Measurements from ENCODE around the gene TFB2M.

The TFB2M gene

GRCh38 chr1:246518456-246519205 lies 47.4 kb downstream of the TFB2M start:
- H3K9ac ChIP-seq (ENCODE audit: low read depth in 1 of 2, low read length in 2 of 2): no peak overlapping the region
- no peak overlapping the region for H3K4me3 ChIP-seq (ENCODE audit: low read length in 2 of 2)

GRCh38 chr1:246517391-246517790 lies 48.7 kb downstream of the TFB2M start:
- Histone ChIP-seq H3K4me1 (ENCODE audit: control insufficient read depth in 2 of 2, insufficient read depth in 2 of 2, low read length in 2 of 2) (no peaks in the 10 kb centered on the region), H3K36me3 (ENCODE audit: control insufficient read depth in 2 of 2, insufficient read depth in 2 of 2, low read length in 2 of 2) (no peaks in the 10 kb centered on the region), H3K9ac (ENCODE audit: low read depth in 1 of 2, low read length in 2 of 2) (no peak overlapping the region), H3K27ac (ENCODE audit: low read depth in 2 of 2, low read length in 2 of 2) (no peak overlapping the region), H3K9me3 (ENCODE audit: control insufficient read depth in 2 of 2, low read length in 2 of 2) (peaks cover 5 to 6% of the 10 kb centered on the region in 2 donors), H3K4me3 (ENCODE audit: low read length in 2 of 2) (no peak overlapping the region), H3K27me3 (ENCODE audit: control insufficient read depth in 2 of 2, insufficient read depth in 2 of 2, low read length in 2 of 2) (no peaks in the 10 kb centered on the region)

More at GRCh38 chr1:246518456-246519205, 47.4 kb downstream of the TFB2M start:
- Histone ChIP-seq H3K4me1 (ENCODE audit: control insufficient read depth in 2 of 2, insufficient read depth in 2 of 2, low read length in 2 of 2) (no peaks in the 10 kb centered on the region), H3K9me3 (ENCODE audit: control insufficient read depth in 2 of 2, low read length in 2 of 2) (peaks cover 5 to 6% of the 10 kb centered on the region in 2 donors), H3K27me3 (ENCODE audit: control insufficient read depth in 2 of 2, insufficient read depth in 2 of 2, low read length in 2 of 2) (no peaks in the 10 kb centered on the region), H3K27ac (ENCODE audit: low read depth in 2 of 2, low read length in 2 of 2) (no peak overlapping the region), H3K36me3 (ENCODE audit: control insufficient read depth in 2 of 2, insufficient read depth in 2 of 2, low read length in 2 of 2) (no peaks in the 10 kb centered on the region)

GRCh38 chr1:246516126-246516525 lies 49.9 kb downstream of the TFB2M start:
- H3K27ac ChIP-seq (ENCODE audit: low read depth in 2 of 2, low read length in 2 of 2): no peak overlapping the region
- no peaks in the 10 kb centered on the region for H3K27me3 ChIP-seq (ENCODE audit: control insufficient read depth in 2 of 2, insufficient read depth in 2 of 2, low read length in 2 of 2)
- H3K4me3 ChIP-seq (ENCODE audit: low read length in 2 of 2): no peak overlapping the region
- H3K36me3 ChIP-seq (ENCODE audit: control insufficient read depth in 2 of 2, insufficient read depth in 2 of 2, low read length in 2 of 2): no peaks in the 10 kb centered on the region
- H3K4me1 ChIP-seq (ENCODE audit: control insufficient read depth in 2 of 2, insufficient read depth in 2 of 2, low read length in 2 of 2): no peaks in the 10 kb centered on the region
- peaks cover 5 to 6% of the 10 kb centered on the region in 2 donors for H3K9me3 ChIP-seq (ENCODE audit: control insufficient read depth in 2 of 2, low read length in 2 of 2)
- no peak overlapping the region for H3K9ac ChIP-seq (ENCODE audit: low read depth in 1 of 2, low read length in 2 of 2)

- H3K27me3 ChIP-seq (ENCODE audit: control insufficient read depth in 2 of 2, insufficient read depth in 2 of 2, low read length in 2 of 2): no peaks in the 10 kb centered on the region
- no peak overlapping the region for H3K9ac ChIP-seq (ENCODE audit: low read depth in 1 of 2, low read length in 2 of 2)
- H3K4me1 ChIP-seq (ENCODE audit: control insufficient read depth in 2 of 2, insufficient read depth in 2 of 2, low read length in 2 of 2): no peaks in the 10 kb centered on the region
- H3K9me3 ChIP-seq (ENCODE audit: control insufficient read depth in 2 of 2, low read length in 2 of 2): peaks cover 5 to 6% of the 10 kb centered on the region in 2 donors
- no peak overlapping the region for H3K4me3 ChIP-seq (ENCODE audit: low read length in 2 of 2)
- H3K36me3 ChIP-seq (ENCODE audit: control insufficient read depth in 2 of 2, insufficient read depth in 2 of 2, low read length in 2 of 2): no peaks in the 10 kb centered on the region
- no peak overlapping the region for H3K27ac ChIP-seq (ENCODE audit: low read depth in 2 of 2, low read length in 2 of 2)
Observed at GRCh38 chr1:246515390-246516005, 50.6 kb downstream of the TFB2M start.

- Histone ChIP-seq H3K27ac (ENCODE audit: low read depth in 2 of 2, low read length in 2 of 2) (no peak overlapping the region), H3K27me3 (ENCODE audit: control insufficient read depth in 2 of 2, insufficient read depth in 2 of 2, low read length in 2 of 2) (no peaks in the 10 kb centered on the region), H3K36me3 (ENCODE audit: control insufficient read depth in 2 of 2, insufficient read depth in 2 of 2, low read length in 2 of 2) (no peaks in the 10 kb centered on the region), H3K4me3 (ENCODE audit: low read length in 2 of 2) (no peak overlapping the region), H3K9ac (ENCODE audit: low read depth in 1 of 2, low read length in 2 of 2) (no peak overlapping the region), H3K9me3 (ENCODE audit: control insufficient read depth in 2 of 2, low read length in 2 of 2) (peaks cover 5 to 6% of the 10 kb centered on the region in 2 donors), H3K4me1 (ENCODE audit: control insufficient read depth in 2 of 2, insufficient read depth in 2 of 2, low read length in 2 of 2) (no peaks in the 10 kb centered on the region)
Observed at GRCh38 chr1:246513619-246514343, 52.3 kb downstream of the TFB2M start.

GRCh38 chr1:246513041-246513440 lies 53.0 kb downstream of the TFB2M start:
- H3K36me3 ChIP-seq (ENCODE audit: control insufficient read depth in 2 of 2, insufficient read depth in 2 of 2, low read length in 2 of 2): no peaks in the 10 kb centered on the region
- no peaks in the 10 kb centered on the region for H3K4me1 ChIP-seq (ENCODE audit: control insufficient read depth in 2 of 2, insufficient read depth in 2 of 2, low read length in 2 of 2)
- no peak overlapping the region for H3K4me3 ChIP-seq (ENCODE audit: low read length in 2 of 2)
- no peak overlapping the region for H3K27ac ChIP-seq (ENCODE audit: low read depth in 2 of 2, low read length in 2 of 2)
- no peaks in the 10 kb centered on the region for H3K27me3 ChIP-seq (ENCODE audit: control insufficient read depth in 2 of 2, insufficient read depth in 2 of 2, low read length in 2 of 2)
- no peak overlapping the region for H3K9ac ChIP-seq (ENCODE audit: low read depth in 1 of 2, low read length in 2 of 2)
- H3K9me3 ChIP-seq (ENCODE audit: control insufficient read depth in 2 of 2, low read length in 2 of 2): peaks cover 5 to 6% of the 10 kb centered on the region in 2 donors

- Histone ChIP-seq H3K9ac (ENCODE audit: low read depth in 1 of 2, low read length in 2 of 2) (no peak overlapping the region), H3K27ac (ENCODE audit: low read depth in 2 of 2, low read length in 2 of 2) (no peak overlapping the region), H3K27me3 (ENCODE audit: control insufficient read depth in 2 of 2, insufficient read depth in 2 of 2, low read length in 2 of 2) (no peaks in the 10 kb centered on the region), H3K4me1 (ENCODE audit: control insufficient read depth in 2 of 2, insufficient read depth in 2 of 2, low read length in 2 of 2) (peaks cover 0 to 4% of the 10 kb centered on the region in 2 donors), H3K4me3 (ENCODE audit: low read length in 2 of 2) (no peak overlapping the region), H3K9me3 (ENCODE audit: control insufficient read depth in 2 of 2, low read length in 2 of 2) (peaks cover 5 to 6% of the 10 kb centered on the region in 2 donors), H3K36me3 (ENCODE audit: control insufficient read depth in 2 of 2, insufficient read depth in 2 of 2, low read length in 2 of 2) (no peaks in the 10 kb centered on the region)
Observed at GRCh38 chr1:246512635-246513034, 53.4 kb downstream of the TFB2M start.

- H3K27me3 ChIP-seq (ENCODE audit: control insufficient read depth in 2 of 2, insufficient read depth in 2 of 2, low read length in 2 of 2): no peaks in the 10 kb centered on the region
- H3K36me3 ChIP-seq (ENCODE audit: control insufficient read depth in 2 of 2, insufficient read depth in 2 of 2, low read length in 2 of 2): no peaks in the 10 kb centered on the region
- no peak overlapping the region for H3K4me3 ChIP-seq (ENCODE audit: low read length in 2 of 2)
- H3K9ac ChIP-seq (ENCODE audit: low read depth in 1 of 2, low read length in 2 of 2): no peak overlapping the region
- no peak overlapping the region for H3K27ac ChIP-seq (ENCODE audit: low read depth in 2 of 2, low read length in 2 of 2)
- H3K9me3 ChIP-seq (ENCODE audit: control insufficient read depth in 2 of 2, low read length in 2 of 2): peaks cover 5 to 6% of the 10 kb centered on the region in 2 donors
- H3K4me1 ChIP-seq (ENCODE audit: control insufficient read depth in 2 of 2, insufficient read depth in 2 of 2, low read length in 2 of 2): peaks cover 0 to 4% of the 10 kb centered on the region in 2 donors
Observed at GRCh38 chr1:246512230-246512629, 53.8 kb downstream of the TFB2M start.

GRCh38 chr1:246511203-246511602 lies 54.9 kb downstream of the TFB2M start:
- peaks cover 0 to 6% of the 10 kb centered on the region in 2 donors for H3K9me3 ChIP-seq (ENCODE audit: control insufficient read depth in 2 of 2, low read length in 2 of 2)
- no peak overlapping the region for H3K4me3 ChIP-seq (ENCODE audit: low read length in 2 of 2)
- H3K4me1 ChIP-seq (ENCODE audit: control insufficient read depth in 2 of 2, insufficient read depth in 2 of 2, low read length in 2 of 2): peaks cover 0 to 7% of the 10 kb centered on the region in 2 donors
- H3K27me3 ChIP-seq (ENCODE audit: control insufficient read depth in 2 of 2, insufficient read depth in 2 of 2, low read length in 2 of 2): no peaks in the 10 kb centered on the region
- no peaks in the 10 kb centered on the region for H3K36me3 ChIP-seq (ENCODE audit: control insufficient read depth in 2 of 2, insufficient read depth in 2 of 2, low read length in 2 of 2)
- no peak overlapping the region for H3K27ac ChIP-seq (ENCODE audit: low read depth in 2 of 2, low read length in 2 of 2)
- H3K9ac ChIP-seq (ENCODE audit: low read depth in 1 of 2, low read length in 2 of 2): no peak overlapping the region
